ENCODE data around the gene MYO1D. TPM values are rescaled to one million over a fixed set of nuclear protein-coding genes. Genes with fewer than 3 reads are reported as not detected.

MYO1D gene
- polyA plus RNA-seq, 2 donors: 31.8 to 43.2 TPM

- peaks cover 0 to 12% of the 10 kb centered on the region in 2 donors for H3K36me3 ChIP-seq (ENCODE audit: control insufficient read depth in 2 of 2, insufficient read depth in 2 of 2, low read length in 1 of 2)
- no peaks in the 10 kb centered on the region for H3K27me3 ChIP-seq (ENCODE audit: control insufficient read depth in 1 of 2, insufficient read depth in 2 of 2, low read length in 2 of 2)
- no peaks in the 10 kb centered on the region for H3K9me3 ChIP-seq (ENCODE audit: control insufficient read depth in 2 of 2, insufficient read depth in 1 of 2, low read depth in 1 of 2, low read length in 1 of 2)
- peak within 1 kb of the TSS; percentile 79 to 93 for H3K27ac ChIP-seq (ENCODE audit: low read depth in 2 of 2, low read length in 1 of 2)
- peak within 1 kb of the TSS; percentile 71 to 89 for H3K4me3 ChIP-seq (ENCODE audit: low read depth in 1 of 2, low read length in 2 of 2)
- 0 to 1% methylated on average over 69 to 135 of the region's 135 CpGs for WGBS, 2 donors
- peaks cover 4 to 19% of the 10 kb centered on the region in 2 donors for H3K4me1 ChIP-seq (ENCODE audit: control insufficient read depth in 2 of 2, insufficient read depth in 2 of 2, low read length in 1 of 2)
These were observed 390.0 kb downstream of the MYO1D start, which contains the start of gene CDK5R1 for GRCh38 chr17:32486701-32487472. CDK5R1 (plus strand) TSS chr17:32486993; CDS start chr17:32487621, 628 bp downstream.

GRCh38 chr17:32486111-32486700 is 390.7 kb downstream of the MYO1D start:
- no peaks in the 10 kb centered on the region for H3K27me3 ChIP-seq (ENCODE audit: control insufficient read depth in 1 of 2, insufficient read depth in 2 of 2, low read length in 2 of 2)
- H3K36me3 ChIP-seq (ENCODE audit: control insufficient read depth in 2 of 2, insufficient read depth in 2 of 2, low read length in 1 of 2): peaks cover under 1 to 13% of the 10 kb centered on the region in 2 donors
- no peaks in the 10 kb centered on the region for H3K9me3 ChIP-seq (ENCODE audit: control insufficient read depth in 2 of 2, insufficient read depth in 1 of 2, low read depth in 1 of 2, low read length in 1 of 2)
- peak overlapping the region; percentile 79 to 93 for H3K27ac ChIP-seq (ENCODE audit: low read depth in 2 of 2, low read length in 1 of 2)
- WGBS, 2 donors: 9 to 10% methylated on average over 50 to 72 of the region's 72 CpGs
- H3K4me3 ChIP-seq (ENCODE audit: low read depth in 1 of 2, low read length in 2 of 2): peak overlapping the region; percentile 71 to 89
- H3K4me1 ChIP-seq (ENCODE audit: control insufficient read depth in 2 of 2, insufficient read depth in 2 of 2, low read length in 1 of 2): peaks cover 3 to 19% of the 10 kb centered on the region in 2 donors

DNA sequence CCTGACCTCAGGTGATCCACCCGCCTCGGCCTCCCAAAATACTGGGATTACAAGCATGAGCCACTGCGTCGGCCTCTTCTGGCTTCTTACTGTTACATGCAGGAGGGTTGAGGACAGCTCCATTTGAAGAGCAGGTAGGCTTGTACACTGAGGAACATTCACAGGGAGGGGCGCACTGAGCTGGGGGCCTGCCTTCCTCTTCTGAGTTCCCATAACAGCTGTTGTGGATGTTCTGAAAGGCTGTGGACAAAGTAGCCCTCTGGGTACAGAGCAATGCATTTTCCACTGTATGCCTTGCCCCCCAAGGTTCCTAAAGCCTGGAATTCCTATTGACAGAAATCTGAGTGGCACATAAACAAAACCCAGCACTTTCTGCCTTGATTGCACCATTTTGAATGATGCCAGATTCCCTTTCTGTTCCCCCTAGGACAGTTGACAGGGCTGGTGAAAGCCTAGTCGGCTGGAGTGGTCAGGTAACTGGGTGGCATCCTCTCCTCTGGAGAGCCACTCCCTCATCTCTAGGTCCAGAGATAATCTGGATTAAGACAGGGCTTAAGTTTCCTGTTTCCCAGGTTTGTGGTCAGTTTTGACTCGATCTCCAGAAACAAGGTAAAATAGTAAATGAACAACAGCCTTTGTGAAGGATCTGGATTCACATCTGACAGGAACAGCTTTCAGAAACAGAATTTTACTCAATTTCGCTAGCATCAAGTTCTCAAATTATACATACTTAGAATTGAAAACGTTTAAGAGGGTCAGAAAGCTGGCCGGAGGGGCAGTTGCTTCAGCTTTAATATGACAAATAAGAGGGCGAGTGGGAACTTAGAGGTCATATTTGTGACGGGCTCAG is 391.4 kb downstream of the MYO1D start:
- Histone ChIP-seq H3K36me3 (ENCODE audit: control insufficient read depth in 2 of 2, insufficient read depth in 2 of 2, low read length in 1 of 2) (peaks cover 4 to 15% of the 10 kb centered on the region in 2 donors), H3K27ac (ENCODE audit: low read depth in 2 of 2, low read length in 1 of 2) (peak overlapping the region; percentile 79 to 90), H3K4me3 (ENCODE audit: low read depth in 1 of 2, low read length in 2 of 2) (no peak overlapping the region), H3K4me1 (ENCODE audit: control insufficient read depth in 2 of 2, insufficient read depth in 2 of 2, low read length in 1 of 2) (peaks cover 3 to 19% of the 10 kb centered on the region in 2 donors), H3K9me3 (ENCODE audit: control insufficient read depth in 2 of 2, insufficient read depth in 1 of 2, low read depth in 1 of 2, low read length in 1 of 2) (no peaks in the 10 kb centered on the region), H3K27me3 (ENCODE audit: control insufficient read depth in 1 of 2, insufficient read depth in 2 of 2, low read length in 2 of 2) (no peaks in the 10 kb centered on the region)
- 68 to 76% methylated on average over 12 of the region's 12 CpGs for WGBS, 2 donors

GRCh38 chr17:32484628-32485027 is 392.3 kb downstream of the MYO1D start:
- WGBS, 2 donors: 74 to 77% methylated on average over 11 of the region's 11 CpGs
- Histone ChIP-seq H3K4me3 (ENCODE audit: low read depth in 1 of 2, low read length in 2 of 2) (no peak overlapping the region), H3K36me3 (ENCODE audit: control insufficient read depth in 2 of 2, insufficient read depth in 2 of 2, low read length in 1 of 2) (peaks cover 8 to 20% of the 10 kb centered on the region in 2 donors), H3K4me1 (ENCODE audit: control insufficient read depth in 2 of 2, insufficient read depth in 2 of 2, low read length in 1 of 2) (peaks cover 3 to 15% of the 10 kb centered on the region in 2 donors), H3K27ac (ENCODE audit: low read depth in 2 of 2, low read length in 1 of 2) (no peak overlapping the region), H3K9me3 (ENCODE audit: control insufficient read depth in 2 of 2, insufficient read depth in 1 of 2, low read depth in 1 of 2, low read length in 1 of 2) (no peaks in the 10 kb centered on the region), H3K27me3 (ENCODE audit: control insufficient read depth in 1 of 2, insufficient read depth in 2 of 2, low read length in 2 of 2) (no peaks in the 10 kb centered on the region)

GRCh38 chr17:32484041-32484461 is 392.9 kb downstream of the MYO1D start:
- Histone ChIP-seq H3K27ac (ENCODE audit: low read depth in 2 of 2, low read length in 1 of 2) (peak overlapping the region in 1 of 2 donors; percentile 72), H3K4me3 (ENCODE audit: low read depth in 1 of 2, low read length in 2 of 2) (no peak overlapping the region), H3K27me3 (ENCODE audit: control insufficient read depth in 1 of 2, insufficient read depth in 2 of 2, low read length in 2 of 2) (no peaks in the 10 kb centered on the region), H3K4me1 (ENCODE audit: control insufficient read depth in 2 of 2, insufficient read depth in 2 of 2, low read length in 1 of 2) (peaks cover 3 to 12% of the 10 kb centered on the region in 2 donors), H3K9me3 (ENCODE audit: control insufficient read depth in 2 of 2, insufficient read depth in 1 of 2, low read depth in 1 of 2, low read length in 1 of 2) (no peaks in the 10 kb centered on the region), H3K36me3 (ENCODE audit: control insufficient read depth in 2 of 2, insufficient read depth in 2 of 2, low read length in 1 of 2) (peaks cover 13 to 22% of the 10 kb centered on the region in 2 donors)
- 71 to 81% methylated on average over 4 of the region's 4 CpGs for WGBS, 2 donors

GRCh38 chr17:32483451-32484019 is 393.4 kb downstream of the MYO1D start:
- H3K36me3 ChIP-seq (ENCODE audit: control insufficient read depth in 2 of 2, insufficient read depth in 2 of 2, low read length in 1 of 2): peaks cover 15 to 23% of the 10 kb centered on the region in 2 donors
- H3K9me3 ChIP-seq (ENCODE audit: control insufficient read depth in 2 of 2, insufficient read depth in 1 of 2, low read depth in 1 of 2, low read length in 1 of 2): no peaks in the 10 kb centered on the region
- WGBS, 2 donors: 11 to 14% methylated on average over 7 of the region's 7 CpGs
- H3K27me3 ChIP-seq (ENCODE audit: control insufficient read depth in 1 of 2, insufficient read depth in 2 of 2, low read length in 2 of 2): no peaks in the 10 kb centered on the region
- peaks cover 3 to 10% of the 10 kb centered on the region in 2 donors for H3K4me1 ChIP-seq (ENCODE audit: control insufficient read depth in 2 of 2, insufficient read depth in 2 of 2, low read length in 1 of 2)
- H3K27ac ChIP-seq (ENCODE audit: low read depth in 2 of 2, low read length in 1 of 2): peak overlapping the region; percentile 23 to 72
- H3K4me3 ChIP-seq (ENCODE audit: low read depth in 1 of 2, low read length in 2 of 2): no peak overlapping the region

DNA sequence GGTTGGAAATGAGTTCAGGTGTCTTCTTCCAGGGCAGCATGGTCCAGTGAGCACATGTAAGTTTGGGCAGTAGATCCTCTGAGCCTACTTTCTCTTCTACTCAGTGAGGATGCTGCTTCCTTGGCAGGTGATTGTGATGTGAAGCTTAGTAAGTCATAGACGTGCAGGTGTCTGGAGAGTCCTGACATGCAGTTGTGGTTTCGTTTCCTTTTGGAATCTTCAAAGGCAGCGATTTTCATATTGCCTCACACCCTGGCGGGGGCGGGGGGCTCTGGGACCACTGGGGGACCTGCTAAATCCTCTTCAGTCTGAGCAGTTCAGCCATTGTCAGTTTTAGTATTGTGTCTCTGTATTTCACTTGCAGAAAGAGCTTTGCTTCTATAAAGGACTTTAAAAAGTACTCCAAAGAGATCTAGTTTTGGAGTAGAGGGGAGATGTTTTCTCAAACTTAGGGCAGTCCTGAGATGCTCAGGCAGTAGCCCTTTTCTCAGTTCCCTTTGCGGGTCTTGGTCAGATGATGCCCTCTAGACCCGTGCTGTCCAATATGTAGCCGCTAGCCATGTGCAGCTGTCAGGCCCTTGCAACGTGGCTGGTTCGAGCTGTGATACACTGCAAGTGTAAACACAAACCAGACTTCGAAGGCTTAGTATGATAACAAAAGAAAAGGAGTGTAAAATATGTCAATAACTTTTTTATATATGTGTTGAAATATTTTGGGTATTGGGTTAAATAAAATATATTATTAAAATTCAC is 394.2 kb downstream of the MYO1D start:
- WGBS, 2 donors: 59 to 65% methylated on average over 11 of the region's 11 CpGs
- Histone ChIP-seq H3K9me3 (ENCODE audit: control insufficient read depth in 2 of 2, insufficient read depth in 1 of 2, low read depth in 1 of 2, low read length in 1 of 2) (no peaks in the 10 kb centered on the region), H3K4me3 (ENCODE audit: low read depth in 1 of 2, low read length in 2 of 2) (no peak overlapping the region), H3K27ac (ENCODE audit: low read depth in 2 of 2, low read length in 1 of 2) (peak overlapping the region in 1 of 2 donors; percentile 54), H3K36me3 (ENCODE audit: control insufficient read depth in 2 of 2, insufficient read depth in 2 of 2, low read length in 1 of 2) (peaks cover 15 to 22% of the 10 kb centered on the region in 2 donors), H3K27me3 (ENCODE audit: control insufficient read depth in 1 of 2, insufficient read depth in 2 of 2, low read length in 2 of 2) (no peaks in the 10 kb centered on the region), H3K4me1 (ENCODE audit: control insufficient read depth in 2 of 2, insufficient read depth in 2 of 2, low read length in 1 of 2) (peaks cover 0 to 5% of the 10 kb centered on the region in 2 donors)

- peaks cover 0 to 3% of the 10 kb centered on the region in 2 donors for H3K4me1 ChIP-seq (ENCODE audit: control insufficient read depth in 2 of 2, insufficient read depth in 2 of 2, low read length in 1 of 2)
- no peaks in the 10 kb centered on the region for H3K27me3 ChIP-seq (ENCODE audit: control insufficient read depth in 1 of 2, insufficient read depth in 2 of 2, low read length in 2 of 2)
- 85 to 88% methylated on average over 8 of the region's 8 CpGs for WGBS, 2 donors
- H3K4me3 ChIP-seq (ENCODE audit: low read depth in 1 of 2, low read length in 2 of 2): no peak overlapping the region
- no peak overlapping the region for H3K27ac ChIP-seq (ENCODE audit: low read depth in 2 of 2, low read length in 1 of 2)
- H3K9me3 ChIP-seq (ENCODE audit: control insufficient read depth in 2 of 2, insufficient read depth in 1 of 2, low read depth in 1 of 2, low read length in 1 of 2): no peaks in the 10 kb centered on the region
- H3K36me3 ChIP-seq (ENCODE audit: control insufficient read depth in 2 of 2, insufficient read depth in 2 of 2, low read length in 1 of 2): peaks cover 15 to 30% of the 10 kb centered on the region in 2 donors
These were observed 395.7 kb downstream of the MYO1D start for GRCh38 chr17:32481193-32481592.
